NCI-H446 treated with DMSO at 0.1 percent for 48 hours (cell line): ENCODE results near the gene TBC1D14.

ENCODE experiments used
- DNase-seq: peaks from one replicate; lab custom pipeline; 2025; lab: John Stamatoyannopoulos, UW

TBC1D14 gene

DNA sequence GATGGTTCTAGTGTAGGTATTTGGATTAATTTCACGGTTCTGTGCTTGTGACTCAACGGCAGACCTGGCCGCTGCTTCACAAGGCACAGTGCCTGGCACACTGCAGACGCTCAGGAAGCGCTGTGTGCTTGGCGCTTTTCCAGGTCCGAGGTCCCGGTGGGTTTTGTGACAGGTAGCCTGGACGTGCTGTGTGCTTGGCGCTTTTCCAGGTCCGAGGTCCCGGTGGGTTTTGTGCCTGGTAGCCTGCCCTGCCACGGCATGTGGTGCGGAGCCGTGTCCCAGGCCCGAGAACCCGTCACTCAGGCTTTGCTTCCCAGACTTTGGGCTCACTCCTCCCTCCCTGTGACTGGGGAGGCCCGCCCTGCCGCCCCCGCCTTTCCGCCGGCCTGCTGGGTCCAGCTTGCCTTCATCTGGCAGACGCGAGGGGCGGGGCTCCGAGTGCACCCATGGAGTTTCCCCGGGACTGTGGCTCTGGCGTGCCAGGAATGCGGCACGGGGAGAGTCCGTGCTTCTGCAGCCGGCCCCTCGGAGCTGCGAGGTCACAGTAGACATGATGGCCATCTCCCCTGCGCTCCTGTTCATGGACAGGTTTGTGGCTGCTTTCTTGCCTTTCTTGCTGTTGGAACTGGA is 44.2 kb downstream of the TBC1D14 start:
- DNase-seq, result no peak

GRCh38 chr4:6955261-6955911 is 45.8 kb downstream of the TBC1D14 start:
- no peak for DNase-seq

GRCh38 chr4:6956087-6956433 is 46.4 kb downstream of the TBC1D14 start:
- no peak for DNase-seq

DNA sequence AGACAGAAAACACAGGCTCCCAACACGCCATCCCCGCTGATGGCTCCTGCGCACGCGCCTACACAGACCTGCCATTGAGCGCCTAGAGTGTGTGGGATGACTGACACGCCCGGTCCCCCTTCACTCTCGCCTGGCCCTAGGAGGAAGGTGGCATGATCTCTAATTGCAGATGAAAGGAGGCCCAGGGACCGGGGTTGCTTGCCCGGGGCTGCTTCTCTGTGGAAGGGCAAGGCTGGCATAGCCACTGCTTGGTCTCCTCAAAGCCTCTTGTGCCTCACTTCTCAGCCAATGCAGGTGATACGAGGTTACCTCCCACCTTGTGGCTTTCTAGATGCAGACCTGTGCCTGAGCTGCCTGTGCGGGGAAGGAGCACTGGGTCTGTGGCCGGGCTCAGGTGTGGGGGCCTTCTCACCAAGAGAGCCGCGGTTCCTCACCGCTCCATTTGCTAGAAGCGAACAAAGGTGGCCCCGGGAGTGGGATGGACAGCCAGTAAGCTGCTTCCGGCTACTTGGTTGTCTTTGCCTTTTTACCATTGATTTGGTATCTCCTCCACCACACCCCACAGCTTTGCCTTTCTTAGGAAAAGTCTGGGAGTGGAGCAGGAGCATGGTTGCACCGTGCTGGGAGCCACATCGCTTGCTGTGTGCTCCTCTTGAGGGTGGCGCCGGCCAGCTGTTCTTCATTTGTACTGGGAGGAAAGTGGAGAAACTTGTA is 47.0 kb downstream of the TBC1D14 start:
- DNase-seq, result no peak

GRCh38 chr4:6957148-6957520 is 47.5 kb downstream of the TBC1D14 start:
- no peak for DNase-seq

DNA sequence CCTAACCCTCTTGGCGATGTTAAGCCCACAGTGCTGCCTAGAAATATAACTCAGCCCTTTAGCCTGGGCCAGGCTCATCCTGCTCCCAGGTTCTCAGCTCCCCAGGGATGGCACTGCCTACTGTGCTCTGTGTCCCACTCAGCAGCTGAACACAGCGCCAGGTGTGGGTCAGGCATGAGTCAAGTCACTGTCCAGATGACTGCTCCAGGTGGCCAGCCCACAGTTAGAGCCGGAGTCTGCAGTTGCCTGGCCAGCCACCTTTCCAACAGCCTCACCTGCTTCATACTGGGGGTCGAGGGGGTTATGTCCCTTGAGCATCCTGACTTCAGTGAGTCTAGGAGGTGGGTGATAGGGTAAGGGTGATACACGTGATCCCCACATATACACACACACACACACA is 48.4 kb downstream of the TBC1D14 start:
- DNase-seq, result no peak

DNA sequence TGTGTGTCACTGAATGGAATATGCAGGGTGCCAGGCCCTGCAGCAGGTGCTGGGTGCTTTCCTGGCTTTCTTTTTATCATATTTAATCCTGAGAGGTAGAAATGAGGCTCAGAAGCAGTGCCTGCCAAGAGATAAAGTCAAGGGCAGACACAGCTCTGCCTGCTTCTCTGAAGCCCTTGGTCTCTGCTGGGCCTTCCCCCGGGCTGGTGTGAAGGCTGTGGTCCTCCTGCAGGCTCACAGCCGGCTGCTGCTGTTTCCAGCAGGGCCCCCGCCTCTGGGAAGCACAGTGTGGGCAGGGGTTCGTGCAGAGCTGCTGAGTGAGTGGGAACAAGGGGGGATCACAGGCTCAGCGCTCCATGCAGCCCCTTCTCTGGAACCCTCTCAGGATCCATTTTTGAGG is 49.6 kb downstream of the TBC1D14 start:
- DNase-seq, result no peak

DNA sequence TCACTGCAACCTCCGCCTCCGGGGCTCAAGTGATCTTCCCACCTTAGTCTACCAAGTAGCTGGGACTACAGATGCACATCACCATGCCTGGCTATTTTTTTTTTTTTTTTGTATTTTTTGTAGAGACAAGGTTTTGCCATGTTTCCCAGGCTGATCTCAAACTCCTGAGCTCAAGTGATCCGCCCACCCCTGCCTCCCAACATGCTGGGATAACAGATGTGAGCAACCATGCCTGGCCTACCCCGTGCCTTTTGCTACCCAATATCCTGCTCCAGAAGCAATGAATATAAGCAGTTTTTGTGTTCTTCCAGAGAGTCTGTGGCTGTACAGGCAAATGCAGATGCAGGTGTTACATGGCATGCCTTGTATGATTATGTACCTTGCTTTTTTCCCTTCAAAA is 50.5 kb downstream of the TBC1D14 start:
- DNase-seq, result no peak

- no peak for DNase-seq
Observed at GRCh38 chr4:6960628-6961412, 51.2 kb downstream of the TBC1D14 start.

- no peak for DNase-seq
Observed at GRCh38 chr4:6961496-6962210, 52.0 kb downstream of the TBC1D14 start.

- no peak for DNase-seq
Observed at GRCh38 chr4:6962211-6963041, 52.8 kb downstream of the TBC1D14 start.

- no peak for DNase-seq
Observed at GRCh38 chr4:6963139-6963611, 53.5 kb downstream of the TBC1D14 start.

DNA sequence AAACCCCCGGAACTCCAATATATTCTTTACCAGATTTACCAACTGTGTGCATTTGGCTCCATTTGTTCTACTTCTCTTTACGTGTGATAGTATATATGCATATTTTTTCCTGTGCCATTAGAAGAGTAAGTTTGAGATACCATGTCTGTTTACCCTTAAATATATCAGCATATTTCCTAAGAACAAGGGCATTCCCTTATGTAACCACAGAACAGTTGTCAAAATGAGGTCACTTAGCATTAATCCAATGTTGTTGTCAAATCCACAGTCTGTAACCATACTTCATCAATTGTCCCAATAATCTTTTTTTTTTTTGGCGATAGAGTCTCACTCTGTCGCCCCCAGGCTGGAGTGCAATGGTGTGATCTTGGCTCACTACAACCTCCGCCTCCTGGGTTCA is 55.2 kb downstream of the TBC1D14 start:
- no peak for DNase-seq

DNA sequence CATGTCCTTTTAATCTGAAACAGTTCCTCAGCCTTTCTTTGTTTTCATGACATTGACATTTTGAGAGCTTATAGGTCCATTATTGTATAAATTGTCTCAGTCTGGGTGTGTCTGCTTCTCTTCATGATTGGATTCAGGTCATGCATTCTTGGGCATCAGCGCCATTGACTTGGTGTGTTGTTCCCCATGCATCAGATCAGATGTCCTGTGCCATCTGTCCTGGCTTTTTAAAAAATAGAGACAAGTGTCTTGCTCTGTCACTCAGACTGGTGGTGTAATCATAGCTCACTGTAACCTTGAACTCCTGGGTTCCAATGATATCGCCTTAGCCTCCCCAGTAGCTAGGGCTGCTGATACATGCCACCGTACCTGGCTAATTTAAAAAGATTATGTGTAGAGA is 55.7 kb downstream of the TBC1D14 start:
- no peak for DNase-seq

DNA sequence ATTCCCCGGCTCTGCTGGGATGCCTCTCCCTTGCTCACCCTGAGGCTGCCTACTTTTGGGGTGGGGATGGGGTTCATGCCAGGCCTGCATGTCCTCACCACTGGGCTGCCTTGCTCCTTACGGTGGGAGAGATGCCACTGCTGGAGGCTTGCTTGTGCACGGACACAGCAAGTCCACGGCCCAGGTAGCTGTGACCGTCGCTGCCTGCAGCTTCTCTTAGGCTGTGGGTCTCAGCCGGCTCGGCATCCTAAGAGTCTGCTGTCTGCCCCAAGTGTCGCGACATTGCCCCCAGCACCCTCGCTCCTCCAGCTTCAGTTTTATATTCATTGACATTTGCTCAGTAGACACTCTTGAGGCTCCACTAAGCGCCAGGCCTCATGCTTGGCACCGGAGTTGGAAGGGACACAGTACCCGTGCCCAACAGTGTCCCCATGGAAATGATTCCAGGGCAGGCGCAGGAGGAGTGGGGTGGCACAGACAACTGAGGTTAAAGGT is 58.3 kb downstream of the TBC1D14 start:
- no peak for DNase-seq

- no peak for DNase-seq
Observed at GRCh38 chr4:6968496-6968895, 58.9 kb downstream of the TBC1D14 start.

DNA sequence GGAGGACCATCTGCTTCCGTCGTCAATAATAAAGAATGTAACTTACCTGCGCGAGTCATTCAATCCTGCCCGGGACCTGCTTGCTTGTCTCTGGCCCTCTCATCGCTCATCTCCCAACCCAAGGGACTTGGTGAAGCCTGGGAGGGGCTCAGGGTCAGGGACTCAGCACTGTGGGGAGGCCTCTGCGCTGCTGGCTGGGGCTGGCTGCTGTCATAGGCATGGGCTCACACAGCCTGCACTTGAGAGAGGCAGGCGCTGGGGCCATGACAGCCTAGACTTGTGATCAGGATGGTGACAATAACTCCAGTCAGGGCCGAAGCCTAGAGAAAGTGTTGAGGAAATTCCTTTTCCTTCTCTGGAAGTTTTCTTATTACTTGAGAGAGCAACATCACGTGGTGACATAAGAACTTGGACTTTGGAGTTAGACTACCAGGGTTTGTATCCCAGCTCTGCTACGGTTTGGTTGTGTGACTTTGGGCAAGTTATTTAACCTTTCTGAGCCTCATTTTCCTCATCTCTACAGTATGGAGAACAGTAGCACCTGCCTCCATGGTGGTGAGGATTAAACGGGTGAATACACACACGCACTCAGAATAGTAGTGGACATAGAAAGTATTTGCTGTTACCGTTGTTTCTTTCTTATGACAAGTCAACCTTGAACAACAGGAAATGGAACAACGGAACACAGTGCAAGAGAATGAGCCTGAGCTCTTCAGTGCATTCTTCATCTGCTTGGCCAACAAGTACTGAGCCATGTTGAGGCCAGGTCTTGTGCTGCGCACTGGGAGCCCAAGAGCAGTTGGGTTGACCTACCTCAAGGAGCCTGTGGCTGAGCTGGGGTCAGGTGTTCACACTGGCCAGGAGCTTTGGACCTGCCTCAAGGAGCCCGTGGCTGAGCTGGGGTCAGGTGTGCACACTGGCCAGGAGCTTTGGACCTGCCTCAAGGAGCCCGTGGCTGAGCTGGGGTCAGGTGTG is 60.5 kb downstream of the TBC1D14 start:
- no peak for DNase-seq

- no peak for DNase-seq
Observed at GRCh38 chr4:6971536-6972374, 62.1 kb downstream of the TBC1D14 start.

DNA sequence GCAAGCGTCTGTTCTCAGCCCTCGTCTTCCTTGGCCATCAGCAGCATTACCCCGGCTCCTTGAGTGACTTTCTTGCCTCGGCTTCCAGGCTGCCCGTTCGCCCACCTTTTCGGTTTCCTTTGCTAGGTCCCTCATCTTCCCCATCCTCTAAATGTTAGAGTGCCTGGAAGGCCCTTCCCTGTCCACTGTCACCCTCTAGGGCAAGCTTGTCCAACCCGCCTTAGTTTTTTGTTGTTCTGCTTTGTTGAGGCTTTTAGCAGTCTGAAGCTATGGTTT is 62.7 kb downstream of the TBC1D14 start:
- DNase-seq, result no peak
